Measurements from ENCODE around the gene TRPM4. TPM values are rescaled to one million over a fixed set of nuclear protein-coding genes. Genes with fewer than 3 reads are reported as not detected.

Gene TRPM4
- total RNA-seq, 2 donors from 2014 or later, result 0.25 TPM; not detected in 1

DNA sequence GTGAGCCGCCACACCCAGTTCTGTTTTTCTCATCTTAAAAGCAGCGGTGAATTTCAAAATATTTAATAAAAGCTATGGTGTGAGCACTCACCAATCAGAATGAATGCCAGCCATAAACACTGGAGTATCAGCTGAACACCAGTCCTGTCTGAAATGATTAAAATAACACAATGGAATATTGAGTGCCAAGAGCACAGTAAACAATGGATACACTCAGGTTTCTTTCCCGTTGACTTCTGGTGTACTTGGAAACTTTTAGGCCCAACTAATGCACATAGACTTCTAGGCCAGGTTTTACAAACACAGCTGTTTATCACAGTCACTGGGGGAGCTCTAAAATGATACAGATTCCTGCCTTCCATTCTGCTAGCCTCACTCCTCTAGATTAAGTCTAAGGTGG lies 99.1 kb downstream of the TRPM4 start:
- Mint-ChIP-seq H3K4me1 (peaks cover 11% of the 10 kb centered on the region), H3K36me3 (ENCODE audit: low read depth) (peaks cover 8% of the 10 kb centered on the region), H3K4me3 (no peak overlapping the region), H3K27ac (no peak overlapping the region), H3K27me3 (peaks cover 34% of the 10 kb centered on the region)
- H3K9me3 ChIP-seq (ENCODE audit: control insufficient read depth, low read length, poor library complexity, severe bottlenecking), result peaks cover 2% of the 10 kb centered on the region
- ATAC-seq (no peak), DNase-seq (no peak)

Other genes starting within 250 kb of the TRPM4 start
- under 1 TPM; 0.50 to 0.86 TPM for gene DHDH, start 224.1 kb upstream of the TRPM4 start, total RNA-seq
- 100 to 1,000 TPM in 1 of 2 donors, 10 to 100 TPM in 1; 89.2 to 104 TPM for gene BAX, start 202.9 kb upstream of the TRPM4 start, total RNA-seq
- 100 to 1,000 TPM; 612 to 898 TPM for gene FTL, start 192.5 kb upstream of the TRPM4 start, total RNA-seq
- 10 to 100 TPM; 21.6 to 24.2 TPM for gene GYS1, start 164.5 kb upstream of the TRPM4 start, total RNA-seq
- 10 to 100 TPM; 20.2 to 25.5 TPM for gene RUVBL2, start 163.9 kb upstream of the TRPM4 start, total RNA-seq
- gene LHB, start 140.7 kb upstream of the TRPM4 start, total RNA-seq, result not detected
- gene CGB3, start 133.5 kb upstream of the TRPM4 start, total RNA-seq, result not detected
- not detected for gene CGB2, start 125.9 kb upstream of the TRPM4 start, total RNA-seq
- not detected for gene CGB1, start 120.9 kb upstream of the TRPM4 start, total RNA-seq
- not detected for gene CGB5, start 113.9 kb upstream of the TRPM4 start, total RNA-seq
- not detected for gene CGB8, start 108.7 kb upstream of the TRPM4 start, total RNA-seq
- not detected for gene CGB7, start 100.0 kb upstream of the TRPM4 start, total RNA-seq
- not detected for gene NTF4, start 93.0 kb upstream of the TRPM4 start, total RNA-seq
- gene KCNA7, start 85.1 kb upstream of the TRPM4 start, total RNA-seq, result not detected
- gene SNRNP70, start 72.3 kb upstream of the TRPM4 start, total RNA-seq, result 100 to 1,000 TPM; 352 to 394 TPM
- gene LIN7B, start 43.4 kb upstream of the TRPM4 start, total RNA-seq, result 1 to 10 TPM; 4.7 to 5.2 TPM
- 1 to 10 TPM; 3.6 to 3.9 TPM for gene C19orf73, start 38.6 kb upstream of the TRPM4 start, total RNA-seq
- 1 to 10 TPM; 2.6 to 3.9 TPM for gene PPFIA3, start 38.2 kb upstream of the TRPM4 start, total RNA-seq
- not detected for gene HRC, start 2.4 kb upstream of the TRPM4 start, total RNA-seq
- 1 to 10 TPM; 3.1 to 3.7 TPM for gene SLC6A16, start 167.4 kb downstream of the TRPM4 start, total RNA-seq
- 100 to 1,000 TPM; 288 to 373 TPM for gene CD37, start 177.6 kb downstream of the TRPM4 start, total RNA-seq
- under 1 TPM in 1 of 2 donors, not detected in 1; 0.17 TPM for gene TEAD2, start 204.6 kb downstream of the TRPM4 start, total RNA-seq
- gene DKKL1, start 206.1 kb downstream of the TRPM4 start, total RNA-seq, result not detected
- under 1 TPM in 1 of 2 donors, not detected in 1; 0.86 TPM for gene KASH5, start 230.5 kb downstream of the TRPM4 start, total RNA-seq